NCI-H1694 treated with DMSO at 0.1 percent for 48 hours (cell line): ENCODE data around the gene CAPN7.
A peak's percentile ranks its signal among the peaks of the same experiment; 100 is the strongest.

ENCODE experiments used
- DNase-seq: peaks from one replicate; lab custom pipeline; 2025; lab: John Stamatoyannopoulos, UW

Gene CAPN7

DNA sequence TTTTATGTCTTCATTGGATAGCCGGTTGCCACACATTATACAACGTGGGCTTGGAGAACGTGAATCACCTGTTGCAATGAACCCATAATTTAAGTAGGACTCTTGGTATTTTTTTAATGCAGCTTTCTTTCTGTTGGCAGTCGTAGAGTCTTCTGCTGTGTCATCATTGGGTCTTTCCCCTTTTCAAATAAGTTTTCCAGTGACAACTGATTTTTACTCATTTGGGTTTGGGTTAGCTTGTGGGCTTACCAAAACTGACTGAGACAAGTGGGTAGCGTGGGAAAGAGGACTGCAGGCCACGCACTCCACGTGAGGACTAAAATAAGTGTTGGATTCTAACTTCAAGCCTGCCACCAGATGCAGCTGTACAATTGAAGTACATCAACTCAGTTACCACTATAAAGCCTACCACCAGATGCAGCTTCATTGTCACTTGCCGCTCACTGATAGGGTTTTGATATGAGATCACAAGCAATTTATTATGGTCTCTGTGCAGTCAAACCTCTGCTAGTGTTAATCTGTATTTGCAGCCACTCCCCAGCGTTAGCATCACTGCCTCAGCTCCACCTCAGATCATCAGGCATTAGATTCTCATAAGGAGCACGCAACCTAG lies 6.4 kb upstream of the CAPN7 start:
- DNase-seq, result no peak

DNA sequence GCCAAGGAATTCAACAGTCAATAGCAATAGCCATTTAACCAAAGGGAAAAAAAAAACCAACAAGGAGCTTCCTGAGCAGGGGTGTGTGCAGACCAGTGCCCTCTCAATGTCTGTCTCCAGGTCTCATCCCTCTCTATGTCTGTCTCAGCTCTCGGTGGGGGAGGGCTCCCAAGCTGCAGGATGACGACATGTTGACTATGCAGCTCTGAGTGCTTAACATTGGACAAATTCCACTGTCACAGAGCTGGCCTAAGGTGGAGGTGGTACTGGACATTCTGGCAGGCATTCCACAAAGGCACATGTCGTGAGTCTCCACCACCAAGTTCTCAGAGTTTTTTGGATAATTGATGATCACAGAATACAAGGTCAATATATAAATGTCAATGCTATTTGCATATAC lies 2.0 kb upstream of the CAPN7 start:
- no peak for DNase-seq

DNA sequence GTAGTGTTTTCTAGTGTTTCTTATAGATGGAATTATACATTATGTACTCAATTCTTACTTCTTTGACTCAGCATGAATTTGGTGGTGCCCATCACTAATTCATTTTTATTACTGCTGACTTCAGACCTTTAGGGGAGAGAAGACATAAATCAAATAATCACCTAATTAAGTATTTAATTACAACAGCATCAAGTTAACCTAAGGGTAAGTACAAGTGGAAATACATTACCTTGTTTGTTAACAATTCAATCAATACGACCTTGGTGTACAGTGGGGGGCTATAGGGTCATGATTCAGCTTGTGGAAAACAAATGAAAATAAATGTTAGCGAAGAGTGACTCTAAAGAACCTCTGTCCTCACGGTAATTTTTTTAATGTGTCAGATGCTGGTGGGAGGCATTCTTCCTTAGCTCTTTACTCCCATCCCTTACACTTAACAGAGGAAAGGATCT lies 538 bp upstream of the CAPN7 start:
- DNase-seq, result no peak

DNA sequence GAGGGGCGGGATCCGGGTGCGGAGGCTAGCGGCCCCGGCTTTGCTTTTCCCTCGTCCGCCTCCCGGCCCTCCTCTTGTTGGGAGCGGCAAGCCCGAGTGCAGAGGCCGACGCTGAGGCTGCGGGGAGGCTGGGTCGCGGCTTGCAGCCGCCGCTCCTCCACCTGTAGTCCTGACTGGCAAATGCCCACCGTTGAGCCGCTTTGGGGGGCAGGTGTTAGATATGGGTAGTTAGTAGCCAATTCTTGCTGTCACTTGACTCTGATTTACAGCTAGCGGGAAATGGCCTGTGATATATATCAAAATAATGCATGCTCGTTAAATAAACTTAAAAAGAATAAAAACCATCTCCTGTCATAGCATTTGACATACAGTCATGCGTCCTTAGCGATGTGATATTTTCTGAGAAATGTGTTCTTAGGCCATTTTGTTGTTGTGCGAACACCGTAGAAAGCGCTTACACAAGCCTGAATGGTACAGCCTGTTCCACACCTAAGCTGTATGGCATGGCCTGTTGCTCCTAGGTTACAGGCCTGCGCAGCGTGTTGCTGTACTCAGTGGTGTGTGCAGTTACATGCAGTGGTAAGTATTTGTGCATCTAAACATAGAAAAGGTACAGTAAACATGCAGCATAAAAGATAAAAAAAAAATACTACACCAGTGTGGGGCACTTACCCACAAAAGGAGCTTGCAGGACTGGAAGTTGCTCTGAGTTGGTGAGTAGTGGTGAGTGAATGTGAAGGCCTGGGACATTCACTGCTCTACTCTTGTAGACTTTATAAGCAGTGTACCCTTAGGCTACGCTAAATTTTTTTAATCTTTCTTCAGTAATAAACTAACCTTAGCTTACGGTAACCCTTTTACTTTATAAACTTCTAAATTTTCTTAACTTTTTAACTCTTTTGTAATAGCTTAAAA lies 873 bp downstream of the CAPN7 start:
- no peak for DNase-seq

DNA sequence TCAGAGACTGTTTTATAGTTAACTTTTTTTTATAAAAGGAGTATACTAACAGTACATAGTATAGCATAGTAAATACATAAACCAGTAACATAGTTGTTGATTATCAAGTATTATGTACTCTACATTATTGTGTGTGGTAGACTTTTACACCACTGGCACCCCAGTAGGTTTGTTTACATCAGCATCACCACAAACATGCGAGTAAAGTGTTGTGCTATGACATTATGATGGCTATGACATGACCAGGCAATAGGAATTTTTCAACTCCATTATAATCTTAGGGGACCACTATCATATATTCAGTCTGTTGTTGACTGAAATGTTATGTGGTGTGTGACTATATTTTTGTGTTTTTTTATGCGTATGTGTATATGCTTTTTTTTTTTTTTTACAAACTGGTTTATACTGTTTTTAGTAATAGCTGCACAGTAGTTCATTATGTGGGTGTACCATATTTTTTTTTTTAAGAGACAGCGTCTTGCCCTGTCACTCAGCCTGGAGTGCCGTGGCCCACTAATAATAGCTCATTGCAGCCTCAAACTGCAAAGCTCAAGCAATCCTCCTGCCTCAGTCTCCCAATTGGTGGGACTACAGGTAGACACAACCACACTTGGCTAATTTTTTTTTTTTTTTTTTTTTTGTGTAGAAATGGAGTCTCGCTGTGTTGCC lies 1.9 kb downstream of the CAPN7 start:
- no peak for DNase-seq

DNA sequence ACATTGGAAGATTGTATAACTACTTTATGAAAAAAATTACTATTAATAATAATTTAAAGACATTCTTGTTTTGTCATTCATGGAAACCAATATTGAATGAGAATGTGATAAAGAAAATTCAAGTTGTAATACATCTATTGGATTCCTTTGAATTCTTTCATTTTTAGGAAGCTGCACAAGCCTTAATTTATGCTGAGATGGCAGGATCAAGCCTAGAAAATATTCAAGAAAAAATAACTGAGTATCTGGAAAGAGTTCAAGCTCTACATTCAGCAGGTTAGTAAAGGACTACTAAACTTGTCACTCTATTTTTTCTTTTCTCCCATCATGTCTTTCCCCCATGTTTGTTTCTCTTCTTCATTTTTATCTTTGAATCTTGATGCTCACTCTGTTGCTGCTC lies 5.9 kb downstream of the CAPN7 start:
- DNase-seq, result no peak

DNA sequence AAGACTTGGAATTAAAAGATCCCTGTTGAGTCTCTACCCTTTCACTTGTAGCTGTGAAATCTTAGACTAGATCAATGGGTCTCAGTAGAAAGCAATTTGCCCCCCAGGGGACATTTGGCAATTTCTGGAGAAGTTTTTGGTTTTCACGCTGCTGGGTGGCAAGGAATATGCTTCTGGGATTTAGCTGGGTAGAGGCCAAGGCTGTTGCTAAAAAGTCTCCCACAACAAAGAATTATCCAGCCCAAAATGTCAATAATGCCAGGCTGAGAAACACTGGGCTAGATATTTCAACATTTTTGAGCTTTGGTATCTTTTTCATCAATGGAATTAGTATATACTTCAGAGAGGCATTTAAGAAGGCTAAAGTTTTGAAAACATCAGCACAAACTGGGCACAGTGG lies 8.7 kb downstream of the CAPN7 start:
- DNase-seq, result no peak

DNA sequence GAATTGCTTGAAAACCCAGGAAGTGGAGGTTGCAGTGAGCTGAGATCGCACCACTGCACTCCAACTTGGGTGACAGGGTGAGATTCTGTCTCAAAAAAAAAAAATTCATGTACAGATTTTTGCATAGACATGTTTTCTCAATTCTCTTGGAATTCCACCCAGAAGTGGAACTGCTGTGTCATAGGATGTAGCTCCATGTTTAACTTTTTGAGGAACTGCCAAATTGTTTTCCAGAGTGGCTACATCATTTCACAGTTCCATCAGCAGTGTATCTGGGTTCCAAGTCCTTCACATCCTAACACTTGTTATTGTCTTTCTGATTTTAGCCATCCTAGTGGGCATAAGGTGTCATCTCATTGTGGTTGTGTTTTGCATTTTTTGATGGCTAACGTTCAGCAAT lies 9.9 kb downstream of the CAPN7 start:
- DNase-seq, result no peak

DNA sequence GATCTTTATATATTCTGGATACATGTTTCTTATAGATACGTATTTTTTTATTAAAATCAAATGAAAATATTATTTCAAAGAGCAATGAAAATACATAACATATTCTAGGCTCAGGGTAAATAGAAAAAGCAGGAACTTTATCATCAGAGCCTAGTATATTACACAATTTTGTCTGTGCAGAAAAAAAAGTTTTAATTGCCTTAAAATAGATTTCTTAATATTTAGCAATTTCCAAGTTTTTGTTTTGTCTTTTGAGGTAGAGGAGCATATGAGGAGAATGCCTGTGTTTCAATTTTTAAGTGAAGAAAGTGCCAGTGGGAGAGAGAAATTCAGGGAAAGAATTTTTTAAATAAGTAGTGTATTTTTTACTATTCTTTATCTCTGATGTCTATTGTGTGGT lies 10.5 kb downstream of the CAPN7 start:
- no peak for DNase-seq

DNA sequence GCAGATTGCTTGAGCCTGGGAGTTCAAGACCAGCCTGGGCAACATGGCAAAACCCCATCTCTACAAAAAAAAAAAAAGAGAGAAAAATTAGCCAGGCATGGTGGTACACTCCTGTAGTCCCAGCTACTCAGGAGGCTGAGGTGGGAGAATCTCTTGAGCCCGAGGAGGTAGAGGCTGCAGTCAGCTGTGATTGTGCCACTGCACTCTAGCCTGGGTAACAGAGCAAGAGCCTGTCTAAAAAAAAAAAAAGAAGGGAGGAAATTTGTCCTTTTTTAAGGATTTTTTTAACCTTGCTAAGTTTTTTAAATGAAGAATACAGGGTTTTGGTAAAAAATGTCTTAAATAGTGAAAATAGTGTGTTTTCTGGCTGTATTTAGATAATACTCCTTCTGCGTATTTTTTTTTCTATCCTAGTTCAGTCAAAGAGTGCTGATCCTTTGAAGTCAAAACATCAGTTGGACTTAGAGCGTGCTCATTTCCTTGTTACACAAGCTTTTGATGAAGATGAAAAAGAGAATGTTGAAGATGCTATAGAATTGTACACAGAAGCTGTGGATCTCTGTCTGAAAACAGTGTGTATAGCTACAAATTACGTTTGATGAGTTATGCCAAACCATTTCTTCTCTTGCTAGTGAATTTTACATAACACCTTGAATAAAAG lies 11.1 kb downstream of the CAPN7 start:
- no peak for DNase-seq

DNA sequence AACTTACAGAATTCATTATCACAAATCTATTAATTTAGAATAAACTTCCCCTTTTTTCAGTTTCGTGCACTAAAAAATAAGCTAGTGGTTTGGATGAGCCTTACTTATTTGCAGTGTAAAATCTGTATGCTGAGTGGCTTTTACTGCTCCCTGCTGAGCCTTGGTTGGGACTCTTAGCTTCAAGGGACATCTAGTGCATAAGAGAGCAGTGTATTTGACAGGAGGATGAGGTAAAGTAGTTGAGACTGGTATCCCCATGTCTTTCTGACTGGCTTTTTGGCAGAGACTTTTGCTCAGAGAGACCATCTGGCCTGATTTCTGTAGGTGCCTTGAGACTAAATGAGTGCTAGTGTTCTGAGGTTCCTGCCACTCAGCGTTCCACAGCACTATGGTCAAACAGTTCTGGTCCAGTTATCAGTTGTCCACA lies 11.8 kb downstream of the CAPN7 start:
- DNase-seq, result peak; percentile 0

DNA sequence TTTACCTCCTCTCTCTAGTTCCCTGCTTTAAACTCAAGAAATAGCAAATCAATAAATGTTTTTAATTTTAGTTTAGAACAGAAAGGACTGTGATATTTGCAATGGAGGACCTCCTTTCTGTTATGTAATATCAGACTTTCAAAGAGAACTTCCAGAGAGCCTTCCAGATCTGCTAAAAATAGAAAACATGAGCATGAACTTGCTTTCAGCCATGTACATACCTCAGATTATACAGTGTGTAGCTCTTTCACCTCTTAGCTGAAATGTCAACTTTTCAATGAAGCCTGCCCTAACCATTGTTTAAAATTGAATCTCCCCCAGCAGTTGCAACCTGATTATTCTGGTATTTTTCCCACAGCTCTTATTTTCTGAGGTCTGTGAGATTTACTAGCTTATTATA lies 12.6 kb downstream of the CAPN7 start:
- no peak for DNase-seq

DNA sequence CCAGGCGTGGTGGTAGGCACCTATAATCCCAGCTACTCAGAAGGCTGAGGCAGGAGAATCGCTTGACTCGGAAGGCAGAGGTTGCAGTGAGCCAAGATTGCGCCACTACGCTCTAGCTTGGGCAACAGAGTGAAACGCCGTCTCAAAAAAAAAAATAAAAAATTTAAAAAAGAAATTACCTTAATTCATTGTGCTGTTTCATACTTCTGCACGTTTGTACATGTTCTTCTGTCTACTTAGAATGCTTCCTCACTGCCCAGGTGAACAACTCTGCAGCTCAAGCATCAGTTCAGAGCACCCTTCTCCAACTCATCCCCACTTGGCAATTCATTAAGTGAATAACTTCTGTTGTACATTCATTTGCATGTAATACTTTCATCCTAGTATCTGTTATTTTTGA lies 14.0 kb downstream of the CAPN7 start:
- DNase-seq, result no peak

DNA sequence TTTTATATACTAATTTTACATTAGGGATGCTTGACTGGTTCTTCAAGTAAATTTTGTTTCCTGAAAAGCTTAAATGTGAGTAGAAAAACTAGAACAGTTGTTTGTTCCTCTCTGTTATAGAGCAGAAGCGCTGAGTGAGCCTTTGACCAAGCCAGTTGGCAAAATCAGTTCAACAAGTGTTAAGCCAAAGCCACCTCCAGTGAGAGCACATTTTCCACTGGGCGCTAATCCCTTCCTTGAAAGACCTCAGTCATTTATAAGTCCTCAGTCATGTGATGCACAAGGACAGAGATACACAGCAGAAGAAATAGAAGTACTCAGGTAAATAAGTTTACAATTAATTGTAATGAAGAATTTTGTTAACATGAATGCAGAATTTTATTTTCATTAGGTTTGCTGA lies 14.6 kb downstream of the CAPN7 start:
- no peak for DNase-seq

DNA sequence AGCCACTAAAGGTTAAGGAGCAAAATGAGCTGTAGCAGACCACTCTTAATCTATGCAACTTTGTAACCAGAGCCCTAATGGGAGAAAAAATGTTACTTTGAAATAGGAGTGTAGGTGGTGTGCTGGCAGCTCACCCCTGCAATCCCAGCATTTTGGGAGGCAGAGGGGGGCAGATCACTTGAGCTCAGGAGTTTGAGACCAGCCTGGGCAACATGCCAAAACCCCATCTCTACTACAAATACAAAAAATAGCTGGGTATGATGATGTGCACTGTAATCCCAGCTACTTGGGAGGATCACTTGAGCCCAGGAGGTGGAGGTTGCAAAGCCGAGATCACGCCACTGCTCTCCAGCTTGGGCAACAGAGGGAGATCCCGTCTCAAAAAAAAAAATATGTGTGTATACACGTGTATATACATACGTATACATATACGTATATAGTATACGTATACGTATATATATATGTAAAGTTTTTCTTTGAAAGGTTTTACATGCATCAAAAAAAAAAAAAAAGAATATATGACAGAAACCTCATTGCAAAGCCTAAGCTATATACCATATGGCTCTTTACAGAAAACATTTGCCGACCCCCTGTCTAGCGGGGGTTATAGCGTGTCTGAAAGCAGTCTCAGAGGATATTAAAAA lies 15.7 kb downstream of the CAPN7 start:
- DNase-seq, result no peak

DNA sequence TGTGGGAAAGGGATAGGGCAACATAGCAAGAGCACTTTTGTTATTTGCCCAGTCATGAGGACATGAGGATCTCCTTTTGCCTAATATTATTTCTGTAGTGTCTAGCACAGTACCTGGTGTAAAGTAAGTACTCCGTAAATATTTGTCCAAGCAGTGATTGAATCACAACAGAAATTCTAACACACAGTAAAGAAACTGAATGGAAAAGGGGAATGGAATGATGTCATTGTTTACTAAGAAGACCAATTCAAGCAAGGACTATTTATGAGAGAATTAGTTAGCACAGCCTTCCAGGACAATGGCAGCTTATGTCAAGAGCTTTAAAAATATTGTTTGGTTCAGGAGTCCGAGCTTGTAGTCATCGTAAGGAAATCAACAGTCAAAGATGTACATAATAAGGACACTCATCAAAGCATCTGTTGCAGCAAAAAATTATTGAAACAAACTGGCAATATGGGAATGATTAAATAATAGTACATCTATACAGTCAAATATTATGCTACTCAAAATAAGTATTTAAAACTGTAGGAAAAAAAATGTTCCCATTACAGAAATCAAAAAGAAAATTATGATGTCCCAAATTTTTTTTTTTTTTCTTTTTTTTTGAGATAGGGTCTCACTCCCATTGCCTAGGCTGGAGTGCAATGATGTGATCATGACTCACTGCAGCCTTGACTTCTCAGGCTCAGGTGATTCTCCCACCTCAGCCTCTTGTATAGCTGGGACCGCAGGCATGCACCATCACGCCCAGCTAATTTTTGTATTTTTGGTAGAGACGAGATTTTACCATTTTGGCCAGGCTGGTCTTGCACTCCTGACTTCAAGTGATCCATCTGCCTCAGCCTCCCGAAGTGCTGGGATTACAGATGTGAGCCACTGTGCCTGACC lies 17.9 kb downstream of the CAPN7 start:
- no peak for DNase-seq

DNA sequence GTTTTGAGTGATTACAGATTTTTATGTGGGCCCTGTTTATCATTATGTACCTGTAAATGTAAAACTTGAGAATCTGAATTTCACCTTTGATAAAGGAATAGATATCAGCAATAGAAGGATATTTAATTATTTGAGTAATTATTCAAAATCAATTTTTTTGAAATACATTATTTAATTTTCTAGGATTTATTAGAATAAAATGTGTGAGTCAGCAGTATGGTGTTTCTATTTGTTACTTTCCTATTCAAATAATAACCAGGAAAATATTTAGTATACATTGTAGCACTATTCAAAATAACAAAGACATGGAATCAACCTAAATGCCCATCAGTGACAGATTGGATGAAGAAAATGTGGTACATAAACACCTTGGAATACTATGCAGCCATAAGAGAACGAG lies 22.1 kb downstream of the CAPN7 start:
- DNase-seq, result no peak

DNA sequence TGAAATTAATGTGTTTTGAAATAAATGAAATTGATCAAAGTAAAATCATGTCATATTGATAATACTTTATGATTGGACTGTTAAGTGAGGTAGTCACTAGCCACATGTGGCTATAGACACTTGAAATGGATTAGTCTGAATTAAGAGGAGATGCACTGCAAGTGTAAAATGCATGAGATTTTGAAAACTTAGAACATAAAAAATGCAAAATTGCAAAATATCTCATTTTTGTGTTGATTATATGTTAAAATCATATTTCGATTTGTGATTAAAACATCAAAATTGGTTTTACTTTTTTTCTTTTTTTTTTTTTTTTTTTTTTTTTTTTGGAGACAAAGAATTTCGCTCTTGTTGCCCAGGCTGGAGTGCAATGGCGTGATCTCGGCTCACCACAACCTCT lies 23.2 kb downstream of the CAPN7 start:
- DNase-seq, result no peak

DNA sequence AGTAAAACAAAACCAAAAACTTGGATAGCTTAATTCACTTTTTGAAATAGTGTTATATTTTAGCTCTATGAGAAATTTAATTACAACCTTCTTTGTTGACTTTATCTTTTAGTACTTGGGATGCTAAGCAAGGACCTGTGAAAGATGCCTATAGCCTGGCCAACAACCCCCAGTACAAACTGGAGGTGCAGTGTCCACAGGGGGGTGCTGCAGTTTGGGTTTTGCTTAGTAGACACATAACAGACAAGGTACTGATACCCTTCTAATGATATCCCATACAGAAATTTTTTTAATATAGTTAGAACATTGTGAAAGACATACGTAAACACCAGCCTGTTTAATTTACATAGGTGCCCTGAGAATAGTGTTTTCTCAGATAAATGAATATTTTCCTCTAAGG lies 35.3 kb downstream of the CAPN7 start:
- DNase-seq, result peak; percentile 1

DNA sequence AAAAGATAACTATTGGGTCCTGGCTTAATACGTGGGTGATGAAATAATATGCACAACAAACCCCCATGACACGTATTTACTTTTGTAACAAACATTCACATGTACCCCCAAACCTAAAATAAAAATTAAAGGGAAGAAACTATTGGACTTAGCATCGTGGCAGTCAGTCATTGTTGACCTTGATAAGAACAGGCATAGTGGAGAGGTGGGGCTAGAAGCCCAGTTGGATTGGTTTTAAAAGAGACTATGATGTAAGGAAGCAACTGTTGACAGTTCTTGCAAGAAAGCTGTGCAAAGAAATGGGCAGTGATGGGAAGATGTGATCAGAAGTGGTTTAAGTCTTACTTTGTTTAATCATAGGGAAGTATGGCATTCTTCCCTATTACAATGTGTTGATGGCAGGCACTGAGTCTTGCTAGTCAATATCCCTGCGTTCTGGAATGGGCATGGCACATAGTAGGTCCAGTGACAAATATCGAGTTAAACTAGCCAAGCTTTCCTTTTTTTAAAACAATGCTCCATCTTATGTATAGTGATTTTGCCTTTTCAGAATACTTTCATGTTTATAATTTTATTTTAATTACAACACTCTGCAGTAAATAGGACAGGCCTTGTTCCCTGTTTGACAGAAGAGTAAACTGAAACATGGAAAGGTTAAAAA lies 37.9 kb downstream of the CAPN7 start:
- DNase-seq, result no peak
